AG04450 (cell line): ENCODE measurements around the gene ZNF689. TPM values are rescaled to one million over a fixed set of nuclear protein-coding genes. Genes with fewer than 3 reads are reported as not detected.

Experiments
- CTCF ChIA-PET: fragments of 300-600, 350-600 bp; formaldehyde crosslinking; extraction: SDS; loops from one replicate; lab custom pipeline; 2022; ENCODE audit warnings: antibody characterized with exemption, inconsistent platforms; lab: Charles Lee
- POLR2A ChIA-PET: fragments of 350-600 bp; formaldehyde crosslinking; extraction: SDS; loops from one replicate; lab custom pipeline; 2021; ENCODE audit warnings: antibody characterized with exemption, inconsistent platforms; lab: Yijun Ruan, JAX
- DNase-seq: peaks from one replicate; pipeline ENCODE4 v3.0.0-alpha.2; 2011; ENCODE audit warnings: low read depth, low spot score
- H3K27ac ChIP-seq: one replicate; pipeline ENCODE4 v1.5.1; 2012; ENCODE audit warnings: low read depth, low read length, control low read depth
- H3K27me3 ChIP-seq: one replicate; pipeline ENCODE4 v1.6.0; 2012; ENCODE audit warnings: low read length; ENCODE audit not compliant: control insufficient read depth, insufficient read depth
- H3K4me3 ChIP-seq: 2 replicates; pipeline ENCODE4 v1.5.1; 2011; ENCODE audit warnings: mild to moderate bottlenecking, low read depth, low read length, control low read depth
- H3K9me3 ChIP-seq: 2 replicates; pipeline ENCODE4 v1.5.1; 2012; ENCODE audit warnings: low read length; ENCODE audit not compliant: control insufficient read depth, insufficient read depth
- CTCF ChIP-seq: IDR thresholded peaks from 2 replicates; pipeline ENCODE4 v1.5.1; 2011; ENCODE audit warnings: low read depth, low read length, control low read depth, inconsistent platforms
- polyA plus RNA-seq: library from polyadenylated mRNA; depleted of rRNA; stranded (reverse); fragments of >200 nt; gene quantifications from 2 replicates; pipeline ENCODE4 v1.2.3, GENCODE V29; 2011

Gene ZNF689
- polyA plus RNA-seq, 1 experiment: 4.2 TPM

- Histone ChIP-seq H3K27ac (no peak overlapping the region), H3K27me3 (peaks cover 4% of the 10 kb centered on the region), H3K4me3 (no peak overlapping the region), H3K9me3 (no peaks in the 10 kb centered on the region; the same call in 1 of the 2 replicates)
- ChIA-PET POLR2A (no interaction called here), CTCF (no interaction called here)
- TF ChIP-seq CTCF: no peak
- DNase-seq: no peak
Measured at GRCh38 chr16:30569281-30569680, 40.9 kb downstream of the ZNF689 start.

GRCh38 chr16:30567991-30568638 lies 42.1 kb downstream of the ZNF689 start:
- H3K27ac ChIP-seq: peak overlapping the region; percentile 31
- ChIA-PET CTCF (interaction anchor here (0.6 kb wide), 1 partner anchor 37 kb away, joined by 3 read pairs; no protein-coding TSS in a partner anchor), POLR2A (interaction anchor here (0.6 to 1.4 kb wide), 2 partner anchors 10 to 496 kb away, joined by 3 to 12 read pairs; partner anchors contain the start of gene ZNF764)
- H3K4me3 ChIP-seq: no peak overlapping the region
- TF ChIP-seq CTCF: no peak
- DNase-seq: peak; percentile 33
- no peaks in the 10 kb centered on the region; the same call in 1 of the 2 replicates for H3K9me3 ChIP-seq
- H3K27me3 ChIP-seq: peaks cover 4% of the 10 kb centered on the region

- H3K9me3 ChIP-seq: no peaks in the 10 kb centered on the region; the same call in 1 of the 2 replicates
- ChIA-PET POLR2A (interaction anchor here (1.0 to 1.4 kb wide), 2 partner anchors 9 to 160 kb away, joined by 3 to 12 read pairs; partner anchors contain the start of genes ZNF764 and ZNF771), CTCF (interaction anchor here (0.6 kb wide), 1 partner anchor 18 kb away, joined by 5 read pairs; no protein-coding TSS in a partner anchor)
- peaks cover 4% of the 10 kb centered on the region for H3K27me3 ChIP-seq
- peak overlapping the region; percentile 31 for H3K27ac ChIP-seq
- no peak overlapping the region for H3K4me3 ChIP-seq
- DNase-seq: no peak
- TF ChIP-seq CTCF: no peak
Measured at GRCh38 chr16:30567160-30567990, 42.8 kb downstream of the ZNF689 start.

DNA sequence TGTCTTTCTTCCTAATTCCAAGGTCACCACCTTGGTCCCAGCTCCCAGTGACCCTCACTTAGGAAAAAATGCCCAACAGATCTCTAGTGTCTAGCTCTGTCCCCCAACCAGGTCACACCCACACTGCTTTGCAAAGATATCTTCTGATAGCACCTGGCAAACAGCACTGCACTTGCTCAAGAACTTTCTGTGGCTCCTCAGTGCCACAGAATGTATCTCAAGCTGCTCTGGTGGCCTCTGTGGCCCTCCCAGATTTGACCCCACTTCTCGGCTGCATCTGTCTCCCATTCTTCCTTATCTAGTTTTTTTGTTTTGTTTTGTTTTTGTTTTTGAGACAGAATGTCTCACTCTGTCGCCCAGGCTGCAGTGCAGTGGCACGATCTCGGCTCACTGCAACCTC lies 43.7 kb downstream of the ZNF689 start:
- peaks cover 4% of the 10 kb centered on the region for H3K27me3 ChIP-seq
- TF ChIP-seq CTCF: no peak
- no peak overlapping the region for H3K27ac ChIP-seq
- peaks cover 1% of the 10 kb centered on the region; the same call in 1 of the 2 replicates for H3K9me3 ChIP-seq
- H3K4me3 ChIP-seq: no peak overlapping the region
- ChIA-PET POLR2A (interaction anchor here (1.0 kb wide), 1 partner anchor 159 kb away, joined by 3 read pairs; the partner anchor contains the start of gene ZNF771), CTCF (interaction anchor here (1.0 kb wide), 1 partner anchor 137 kb away, joined by 4 read pairs; the partner anchor contains the start of gene DCTPP1)
- no peak for DNase-seq
